GM18526 (cell line): ENCODE data around the gene ARPC1A.
A peak's percentile ranks its signal among the peaks of the same experiment; 100 is the strongest.

ENCODE experiments used
- POLR2A ChIP-seq: IDR thresholded peaks from 3 replicates; pipeline ENCODE4 v1.6.1; 2011; ENCODE audit not compliant: insufficient read length; ENCODE audit errors: extremely low read depth

The ARPC1A gene

GRCh38 chr7:99365318-99366141, 39.8 kb downstream of the ARPC1A start:
- TF ChIP-seq POLR2A: no peak

GRCh38 chr7:99366646-99367045, 40.9 kb downstream of the ARPC1A start:
- TF ChIP-seq POLR2A: no peak

DNA sequence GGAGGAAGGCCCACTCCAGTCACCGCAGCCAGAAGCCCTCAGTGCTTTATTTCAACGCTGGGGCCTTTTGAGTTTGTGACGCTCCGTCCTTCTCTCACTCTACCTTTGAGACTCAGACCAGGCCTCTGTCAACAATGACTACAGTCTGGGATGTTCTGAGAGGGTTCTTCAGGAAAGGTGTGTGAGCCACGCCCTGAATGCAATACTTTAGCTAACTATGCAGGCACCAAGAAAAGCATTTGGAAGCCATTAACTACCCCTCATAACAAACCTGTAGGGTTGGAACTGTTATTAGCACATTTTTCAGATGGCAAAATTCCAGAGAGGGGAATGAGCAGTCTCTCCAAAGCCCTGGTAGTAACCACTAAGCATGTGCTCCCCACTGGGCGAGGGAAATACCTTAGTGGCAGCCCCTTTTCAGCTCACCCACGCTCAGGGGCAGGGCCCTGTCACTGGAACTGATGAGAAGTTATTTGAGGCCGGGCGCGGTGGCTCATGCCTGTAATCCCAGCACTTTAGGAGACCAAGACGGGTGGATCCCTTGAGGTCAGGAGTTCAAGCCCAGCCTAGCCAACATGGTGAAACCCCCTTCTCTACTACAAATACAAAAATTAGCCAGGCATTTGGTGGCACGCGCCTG, 43.2 kb downstream of the ARPC1A start:
- no peak for TF ChIP-seq POLR2A

- TF ChIP-seq POLR2A: no peak
Measured at GRCh38 chr7:99369767-99370391, 44.2 kb downstream of the ARPC1A start.

DNA sequence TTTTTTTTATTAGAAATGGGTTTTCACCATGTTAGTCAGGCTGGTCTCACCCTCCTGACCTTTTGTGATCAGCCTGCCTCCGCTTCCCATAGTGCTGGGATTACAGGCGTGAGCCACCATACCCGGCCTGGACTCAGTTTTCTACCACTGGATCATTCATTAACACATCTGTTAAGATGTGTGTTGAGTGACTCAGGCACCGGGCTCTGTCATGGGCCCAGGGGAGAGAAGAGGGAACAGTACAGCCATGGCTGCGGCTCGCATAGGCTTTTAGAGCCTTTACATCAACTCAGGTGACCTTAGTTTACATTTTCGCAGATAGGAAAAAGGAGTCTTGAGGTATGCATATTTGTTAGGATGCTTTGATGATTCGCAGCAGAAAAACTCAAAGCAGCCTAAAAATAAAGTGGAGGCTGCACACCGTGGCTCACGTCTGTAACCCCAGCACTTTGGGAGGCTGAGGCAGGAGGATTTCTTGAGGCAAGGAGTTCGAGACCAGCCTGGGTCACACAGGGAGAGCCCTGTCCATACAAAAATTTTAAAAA, 45.8 kb downstream of the ARPC1A start:
- no peak for TF ChIP-seq POLR2A

- TF ChIP-seq POLR2A: no peak
Measured at GRCh38 chr7:99372275-99373090, 46.8 kb downstream of the ARPC1A start.

GRCh38 chr7:99373091-99374066, 47.7 kb downstream of the ARPC1A start:
- TF ChIP-seq POLR2A: no peak

DNA sequence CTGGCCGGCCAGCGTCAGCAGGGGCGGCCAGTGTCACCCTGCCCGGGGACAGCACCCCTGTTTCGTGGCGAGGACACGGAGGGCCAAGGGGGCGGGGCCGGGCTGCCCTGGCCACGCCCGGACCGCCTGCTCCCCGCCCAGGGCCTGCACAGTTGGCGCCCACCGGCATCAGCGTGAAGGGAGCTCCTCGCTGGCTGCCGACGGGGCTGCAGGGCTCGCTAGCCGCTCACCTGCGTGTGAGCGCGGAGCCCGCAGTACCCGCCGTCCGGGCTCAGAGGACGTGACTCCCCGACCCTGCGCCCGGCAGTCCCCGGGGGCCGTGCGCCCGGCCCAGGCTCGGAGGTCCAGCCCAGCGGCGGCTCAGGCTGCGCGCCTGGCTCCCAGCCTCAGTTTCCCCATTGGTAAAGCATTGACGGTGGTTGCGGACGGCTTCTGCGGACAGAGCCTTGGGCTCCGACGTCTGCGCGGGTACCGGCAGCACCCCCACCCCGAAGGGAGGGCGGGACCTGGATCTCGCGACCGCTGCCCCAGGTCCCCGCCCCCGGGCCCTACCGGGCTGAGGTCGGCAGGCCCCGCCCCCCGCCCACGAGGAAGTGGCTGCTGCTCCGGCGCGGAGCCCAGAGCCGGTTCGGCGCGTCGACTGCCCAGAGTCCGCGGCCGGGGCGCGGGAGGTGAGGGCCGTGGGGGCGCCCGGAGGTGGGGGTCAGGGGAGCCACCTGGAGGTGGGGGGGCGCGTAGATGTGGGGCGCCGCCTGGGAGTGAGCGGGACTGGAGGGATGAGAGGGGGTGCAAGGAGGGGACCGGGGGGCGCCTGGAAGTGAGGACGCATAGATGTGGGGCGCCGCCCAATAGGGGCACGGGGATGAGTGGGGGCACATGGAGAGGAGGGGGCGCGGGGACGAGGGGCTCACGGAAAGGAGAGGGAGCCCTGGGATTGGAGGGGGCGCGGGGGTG, 48.7 kb downstream of the ARPC1A start, which contains the start of gene ARPC1B:
ARPC1B (plus strand) TSS at position 620 of the 954 bp plus-strand sequence. CDS start 10,985 bp downstream, outside the sequence.
- TF ChIP-seq POLR2A: peak; percentile 85

- peak; percentile 46 for TF ChIP-seq POLR2A
Measured at GRCh38 chr7:99375070-99375807, 49.5 kb downstream of the ARPC1A start.

GRCh38 chr7:99379043-99379577, 53.4 kb downstream of the ARPC1A start:
- TF ChIP-seq POLR2A: no peak

DNA sequence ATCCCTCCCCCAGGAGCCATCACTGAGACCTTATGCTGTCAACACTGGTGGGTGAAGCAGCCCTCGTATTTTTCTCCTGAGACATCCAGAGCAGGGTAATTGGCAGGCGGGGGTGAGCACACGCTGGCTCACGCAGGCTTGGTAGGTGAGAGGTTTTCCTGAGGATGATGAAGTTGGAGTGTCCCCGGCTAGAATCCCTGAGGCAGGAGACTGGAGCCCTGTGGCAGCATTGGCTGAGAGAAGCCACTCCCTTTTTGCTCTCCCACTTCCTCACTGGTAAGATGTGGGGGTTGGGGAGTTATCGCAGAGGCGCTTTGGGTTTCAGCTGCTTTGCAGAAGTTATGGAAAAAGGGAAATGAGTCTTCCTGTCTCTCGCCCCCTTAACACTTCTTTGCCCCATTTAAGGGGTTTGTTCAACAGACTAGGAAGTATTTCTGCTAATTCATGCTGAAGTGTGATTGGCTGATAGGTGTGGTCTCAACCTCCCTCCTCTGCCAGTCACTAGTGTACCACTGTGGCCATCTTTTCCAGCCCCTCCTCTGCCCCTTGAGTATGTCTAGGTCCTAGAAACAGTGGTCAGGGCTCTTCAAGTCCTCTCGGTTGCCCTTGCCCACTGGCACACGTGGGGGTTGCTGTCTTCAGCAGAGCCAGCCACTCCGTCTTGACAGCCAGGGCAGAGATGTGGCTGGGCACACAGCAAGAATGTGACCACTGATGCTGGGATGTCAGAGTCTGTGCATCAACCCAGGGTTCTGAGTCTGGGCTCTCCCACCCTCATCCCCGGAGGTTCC, 54.5 kb downstream of the ARPC1A start:
- TF ChIP-seq POLR2A: no peak
